Measurements from ENCODE around the gene CABS1. TPM values are rescaled to one million over a fixed set of nuclear protein-coding genes. Genes with fewer than 3 reads are reported as not detected.

The CABS1 gene
- total and polyA plus RNA-seq, 10 of the 15 experiments (the other 5 are each of a cell fraction or from before 2014, with no cell fraction given) = not detected

- intact Hi-C loops (cut with micrococcal nuclease; ENCODE audit: unreplicated experiment) (no loop called here), in situ Hi-C loops (cut with MboI) (no loop called here)
- ChIA-PET CTCF (no interaction called here), POLR2A (no interaction called here), RAD21 (ENCODE audit: unreplicated experiment) (no interaction called here), SMC1A (ENCODE audit: uncharacterized antibody, unreplicated experiment) (no interaction called here)
- Histone ChIP-seq H3K27ac (ENCODE audit: control insufficient read depth, insufficient read depth) (no peak overlapping the region), H3K9ac (ENCODE audit: control insufficient read depth, insufficient read depth, low read length) (no peak overlapping the region), H3K36me3 (ENCODE audit: control insufficient read depth in 2 of 2, insufficient read depth in 2 of 2, low read length in 1 of 2) (no peaks in the 10 kb centered on the region), H3K4me1 (ENCODE audit: control insufficient read depth, insufficient read depth, low read length) (no peaks in the 10 kb centered on the region), H3K4me3 (no peak overlapping the region), H3K4me2 (ENCODE audit: control insufficient read depth, insufficient read depth) (no peak overlapping the region), H4K20me1 (ENCODE audit: control insufficient read depth, insufficient read depth) (no peaks in the 10 kb centered on the region), H3K27me3 (replicated peaks in 1 of 2; ENCODE audit: control insufficient read depth in 2 of 2, insufficient read depth in 2 of 2, low read length in 1 of 2) (no peaks in the 10 kb centered on the region), H3K79me2 (ENCODE audit: control insufficient read depth, insufficient read depth, low read length) (no peaks in the 10 kb centered on the region), H2AFZ (ENCODE audit: control insufficient read depth, low read depth, low read length) (no peak overlapping the region), H3K9me3 (replicated peaks; ENCODE audit: control insufficient read depth, insufficient read depth, low read length) (no peaks in the 10 kb centered on the region)
- DNase-seq (ENCODE audit: low read depth, low spot score) (no peak), ATAC-seq (no peak), FAIRE-seq (no peak)
- no TSS peak for BruUV-seq (replicated peaks)
- TF ChIP-seq CEBPB (IDR thresholded peaks at IDR 0.05; ENCODE audit: borderline replicate concordance in 1 of 2, low read depth in 2 of 2, low read length in 2 of 2) = no peak
- TF ChIP-seq BRCA1 (IDR thresholded peaks at IDR 0.05; ENCODE audit: low read depth, low read length) = no peak
- no peak for TF ChIP-seq NR2C1 (IDR thresholded peaks at IDR 0.05)
- WGBS (ENCODE audit: insufficient coverage, insufficient replicate concordance, low lambda C conversion rate, missing lambda C conversion rate) = 21% methylated on average over 4 of the region's 4 CpGs
Observed at GRCh38 chr4:70371987-70372386, 37.2 kb downstream of the CABS1 start.

GRCh38 chr4:70372760-70373159 lies 38.0 kb downstream of the CABS1 start:
- intact Hi-C loops (cut with micrococcal nuclease; ENCODE audit: unreplicated experiment) (no loop called here), in situ Hi-C loops (cut with MboI) (no loop called here)
- ChIA-PET CTCF (no interaction called here), RAD21 (ENCODE audit: unreplicated experiment) (no interaction called here), SMC1A (ENCODE audit: uncharacterized antibody, unreplicated experiment) (no interaction called here), POLR2A (no interaction called here)
- Histone ChIP-seq H3K4me2 (ENCODE audit: control insufficient read depth, insufficient read depth) (no peak overlapping the region), H3K27me3 (replicated peaks in 1 of 2; ENCODE audit: control insufficient read depth in 2 of 2, insufficient read depth in 2 of 2, low read length in 1 of 2) (no peaks in the 10 kb centered on the region), H3K27ac (ENCODE audit: control insufficient read depth, insufficient read depth) (no peak overlapping the region), H2AFZ (ENCODE audit: control insufficient read depth, low read depth, low read length) (no peak overlapping the region), H4K20me1 (ENCODE audit: control insufficient read depth, insufficient read depth) (no peaks in the 10 kb centered on the region), H3K36me3 (ENCODE audit: control insufficient read depth in 2 of 2, insufficient read depth in 2 of 2, low read length in 1 of 2) (no peaks in the 10 kb centered on the region), H3K9ac (ENCODE audit: control insufficient read depth, insufficient read depth, low read length) (no peak overlapping the region), H3K79me2 (ENCODE audit: control insufficient read depth, insufficient read depth, low read length) (no peaks in the 10 kb centered on the region), H3K4me1 (ENCODE audit: control insufficient read depth, insufficient read depth, low read length) (no peaks in the 10 kb centered on the region), H3K4me3 (no peak overlapping the region), H3K9me3 (replicated peaks; ENCODE audit: control insufficient read depth, insufficient read depth, low read length) (no peaks in the 10 kb centered on the region)
- ATAC-seq = peak; percentile 83
- TF ChIP-seq POU2F2 (IDR thresholded peaks at IDR 0.05; ENCODE audit: borderline replicate concordance, low read depth, low read length) (peak; percentile 79; the same call in 1 of the 3 replicates), ZBTB4 (CRISPR knock-in tag; IDR thresholded peaks at IDR 0.05) (no peak)
- FAIRE-seq = no peak
- WGBS (ENCODE audit: insufficient coverage, insufficient replicate concordance, low lambda C conversion rate, missing lambda C conversion rate) = 3% methylated on average over 3 of the region's 3 CpGs
- DNase-seq (ENCODE audit: low read depth, low spot score) = no peak
- BruUV-seq (replicated peaks) = no TSS peak
